ENCODE results near the gene RNF25. TPM values are rescaled to one million over a fixed set of nuclear protein-coding genes. Genes with fewer than 3 reads are reported as not detected.

The RNF25 gene
- polyA plus RNA-seq, 1 donor (not counting 4 experiments of a cell fraction or from before 2014, with no cell fraction given): 82.5 TPM

DNA sequence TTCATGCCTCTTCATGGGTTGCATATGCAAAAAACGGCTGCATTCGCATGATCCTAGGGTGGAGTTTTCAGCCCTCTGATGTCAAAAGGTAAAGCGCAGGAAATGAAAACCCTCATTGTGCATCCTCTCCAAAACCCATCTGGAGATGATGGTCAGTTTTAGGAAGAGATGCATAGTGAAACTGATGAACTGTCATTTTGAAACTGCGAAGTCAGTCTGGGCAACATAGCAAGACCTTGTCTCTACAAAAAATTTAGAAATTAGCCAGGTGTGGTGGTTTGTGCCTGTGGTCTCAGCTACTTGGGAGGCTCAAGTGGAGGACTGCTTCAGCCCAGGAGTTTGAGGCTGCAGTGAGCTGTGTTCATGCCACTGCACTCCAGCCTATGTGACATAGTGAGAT is 36.3 kb upstream of the RNF25 start:
- Histone ChIP-seq H2AFZ (ENCODE audit: control insufficient read depth, low read length) (no peak overlapping the region), H3K4me3 (ENCODE audit: control insufficient read depth in 2 of 3, extremely low read depth in 1 of 3, insufficient read depth in 2 of 3, low read depth in 1 of 3, low read length in 3 of 3) (no peak overlapping the region), H3K9ac (ENCODE audit: control insufficient read depth, extremely low read depth, insufficient read depth, low read length) (no peak overlapping the region), H3K36me3 (ENCODE audit: control insufficient read depth in 2 of 2, extremely low read depth in 1 of 2, insufficient read depth in 2 of 2, low read length in 2 of 2) (peaks cover 0 to 7% of the 10 kb centered on the region in 2 experiments), H3K4me1 (ENCODE audit: control insufficient read depth, extremely low read depth, insufficient read depth, low read length) (peaks cover 12% of the 10 kb centered on the region), H4K20me1 (ENCODE audit: control insufficient read depth, extremely low read depth, insufficient read depth, low read length) (no peaks in the 10 kb centered on the region), H3K27me3 (ENCODE audit: control insufficient read depth, extremely low read depth, insufficient read depth, low read length) (no peaks in the 10 kb centered on the region), H3K27ac (ENCODE audit: control insufficient read depth, insufficient read depth, low read length) (no peak overlapping the region), H3K9me1 (ENCODE audit: control insufficient read depth, extremely low read depth, insufficient read depth, low read length) (no peaks in the 10 kb centered on the region), H3K79me2 (ENCODE audit: control insufficient read depth, insufficient read depth, low read length) (peaks cover 24% of the 10 kb centered on the region), H3K9me3 (ENCODE audit: control insufficient read depth, low read depth, low read length) (no peaks in the 10 kb centered on the region), H3K4me2 (ENCODE audit: control insufficient read depth, extremely low read depth, insufficient read depth, low read depth, low read length) (no peak overlapping the region)
- DNase-seq (ENCODE audit: low read depth, low spot score): no peak
- TF ChIP-seq, protein P1, sequence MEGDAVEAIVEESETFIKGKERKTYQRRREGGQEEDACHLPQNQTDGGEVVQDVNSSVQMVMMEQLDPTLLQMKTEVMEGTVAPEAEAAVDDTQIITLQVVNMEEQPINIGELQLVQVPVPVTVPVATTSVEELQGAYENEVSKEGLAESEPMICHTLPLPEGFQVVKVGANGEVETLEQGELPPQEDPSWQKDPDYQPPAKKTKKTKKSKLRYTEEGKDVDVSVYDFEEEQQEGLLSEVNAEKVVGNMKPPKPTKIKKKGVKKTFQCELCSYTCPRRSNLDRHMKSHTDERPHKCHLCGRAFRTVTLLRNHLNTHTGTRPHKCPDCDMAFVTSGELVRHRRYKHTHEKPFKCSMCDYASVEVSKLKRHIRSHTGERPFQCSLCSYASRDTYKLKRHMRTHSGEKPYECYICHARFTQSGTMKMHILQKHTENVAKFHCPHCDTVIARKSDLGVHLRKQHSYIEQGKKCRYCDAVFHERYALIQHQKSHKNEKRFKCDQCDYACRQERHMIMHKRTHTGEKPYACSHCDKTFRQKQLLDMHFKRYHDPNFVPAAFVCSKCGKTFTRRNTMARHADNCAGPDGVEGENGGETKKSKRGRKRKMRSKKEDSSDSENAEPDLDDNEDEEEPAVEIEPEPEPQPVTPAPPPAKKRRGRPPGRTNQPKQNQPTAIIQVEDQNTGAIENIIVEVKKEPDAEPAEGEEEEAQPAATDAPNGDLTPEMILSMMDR (optimal IDR thresholded peaks at IDR 0.05 in 1 of 3, IDR thresholded peaks at IDR 0.05 in 1 of 3, conservative IDR thresholded peaks at IDR 0.05 in 1 of 3; ENCODE audit: extremely low read depth in 1 of 3, insufficient read depth in 2 of 3, low read length in 3 of 3): no peak
- TF ChIP-seq EZH2 (IDR thresholded peaks at IDR 0.05; ENCODE audit: low read length): no peak
- FAIRE-seq: no peak
- dilution Hi-C loops (cut with MboI; ENCODE audit: extremely low pct_ligation_motif_present, low sequenced_read_pairs): no loop called here

GRCh38 chr2:218703341-218703740 is 31.5 kb upstream of the RNF25 start:
- H3K4me3 ChIP-seq (ENCODE audit: control insufficient read depth in 2 of 3, extremely low read depth in 1 of 3, insufficient read depth in 2 of 3, low read depth in 1 of 3, low read length in 3 of 3): no peak overlapping the region
- H2AFZ ChIP-seq (ENCODE audit: control insufficient read depth, low read length): no peak overlapping the region
- no peak overlapping the region for H3K27ac ChIP-seq (ENCODE audit: control insufficient read depth, insufficient read depth, low read length)
- H3K79me2 ChIP-seq (ENCODE audit: control insufficient read depth, insufficient read depth, low read length): no peaks in the 10 kb centered on the region
- no peaks in the 10 kb centered on the region for H3K27me3 ChIP-seq (ENCODE audit: control insufficient read depth, extremely low read depth, insufficient read depth, low read length)
- FAIRE-seq: no peak
- peaks cover 3 to 4% of the 10 kb centered on the region in 2 experiments for H3K36me3 ChIP-seq (ENCODE audit: control insufficient read depth in 2 of 2, extremely low read depth in 1 of 2, insufficient read depth in 2 of 2, low read length in 2 of 2)
- no peaks in the 10 kb centered on the region for H4K20me1 ChIP-seq (ENCODE audit: control insufficient read depth, extremely low read depth, insufficient read depth, low read length)
- no peak overlapping the region for H3K9ac ChIP-seq (ENCODE audit: control insufficient read depth, extremely low read depth, insufficient read depth, low read length)
- no peaks in the 10 kb centered on the region for H3K9me3 ChIP-seq (ENCODE audit: control insufficient read depth, low read depth, low read length)
- H3K9me1 ChIP-seq (ENCODE audit: control insufficient read depth, extremely low read depth, insufficient read depth, low read length): no peaks in the 10 kb centered on the region
- dilution Hi-C loops (cut with MboI; ENCODE audit: extremely low pct_ligation_motif_present, low sequenced_read_pairs): no loop called here
- no peak for DNase-seq (ENCODE audit: low read depth, low spot score)
- H3K4me2 ChIP-seq (ENCODE audit: control insufficient read depth, extremely low read depth, insufficient read depth, low read depth, low read length): no peak overlapping the region
- no peaks in the 10 kb centered on the region for H3K4me1 ChIP-seq (ENCODE audit: control insufficient read depth, extremely low read depth, insufficient read depth, low read length)
- TF ChIP-seq, protein P1 (optimal IDR thresholded peaks at IDR 0.05 in 1 of 3, IDR thresholded peaks at IDR 0.05 in 1 of 3, conservative IDR thresholded peaks at IDR 0.05 in 1 of 3; ENCODE audit: extremely low read depth in 1 of 3, insufficient read depth in 2 of 3, low read length in 3 of 3): no peak
- no peak for TF ChIP-seq EZH2 (IDR thresholded peaks at IDR 0.05; ENCODE audit: low read length)
